VCaP (cell line): ENCODE measurements around the gene DMP1.
"Not testable (repeated sequence)": the region's sequence is repeated elsewhere in the genome, so short reads cannot be mapped to it uniquely, and the experiment has no call there.

Source experiments
- H3K27ac ChIP-seq: fragments of 450-650 bp; 2 replicates; pipeline ENCODE4 v1.5.1; 2017
- TF ChIP-seq, protein P1 (sequence below): fragments of 450-650 bp; conservative IDR thresholded peaks from 2 replicates; pipeline ENCODE4 v1.5.1; 2017; ENCODE audit warnings: mild to moderate bottlenecking, moderate library complexity

Gene DMP1

DNA sequence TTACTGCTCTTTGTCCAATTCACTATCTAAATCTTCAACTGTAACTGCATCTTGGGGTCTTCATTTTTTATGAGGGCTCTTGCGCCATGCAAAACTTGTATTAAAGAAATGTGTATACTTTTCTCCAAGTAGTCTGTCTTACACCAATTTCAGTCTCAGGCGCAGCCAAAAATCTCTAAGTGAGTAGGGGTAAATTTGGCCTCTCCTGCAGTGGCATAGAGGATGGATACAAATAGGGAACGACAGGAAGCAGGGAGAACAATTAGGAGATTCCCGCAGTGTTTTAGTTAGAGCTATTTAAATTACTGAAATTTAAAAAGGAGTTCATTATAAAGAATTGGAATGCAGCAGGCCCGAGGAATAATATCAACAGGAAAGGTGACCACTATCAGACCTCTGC is 30.2 kb downstream of the DMP1 start:
- TF ChIP-seq, protein P1, sequence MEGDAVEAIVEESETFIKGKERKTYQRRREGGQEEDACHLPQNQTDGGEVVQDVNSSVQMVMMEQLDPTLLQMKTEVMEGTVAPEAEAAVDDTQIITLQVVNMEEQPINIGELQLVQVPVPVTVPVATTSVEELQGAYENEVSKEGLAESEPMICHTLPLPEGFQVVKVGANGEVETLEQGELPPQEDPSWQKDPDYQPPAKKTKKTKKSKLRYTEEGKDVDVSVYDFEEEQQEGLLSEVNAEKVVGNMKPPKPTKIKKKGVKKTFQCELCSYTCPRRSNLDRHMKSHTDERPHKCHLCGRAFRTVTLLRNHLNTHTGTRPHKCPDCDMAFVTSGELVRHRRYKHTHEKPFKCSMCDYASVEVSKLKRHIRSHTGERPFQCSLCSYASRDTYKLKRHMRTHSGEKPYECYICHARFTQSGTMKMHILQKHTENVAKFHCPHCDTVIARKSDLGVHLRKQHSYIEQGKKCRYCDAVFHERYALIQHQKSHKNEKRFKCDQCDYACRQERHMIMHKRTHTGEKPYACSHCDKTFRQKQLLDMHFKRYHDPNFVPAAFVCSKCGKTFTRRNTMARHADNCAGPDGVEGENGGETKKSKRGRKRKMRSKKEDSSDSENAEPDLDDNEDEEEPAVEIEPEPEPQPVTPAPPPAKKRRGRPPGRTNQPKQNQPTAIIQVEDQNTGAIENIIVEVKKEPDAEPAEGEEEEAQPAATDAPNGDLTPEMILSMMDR: no peak
- H3K27ac ChIP-seq: no peak overlapping the region

DNA sequence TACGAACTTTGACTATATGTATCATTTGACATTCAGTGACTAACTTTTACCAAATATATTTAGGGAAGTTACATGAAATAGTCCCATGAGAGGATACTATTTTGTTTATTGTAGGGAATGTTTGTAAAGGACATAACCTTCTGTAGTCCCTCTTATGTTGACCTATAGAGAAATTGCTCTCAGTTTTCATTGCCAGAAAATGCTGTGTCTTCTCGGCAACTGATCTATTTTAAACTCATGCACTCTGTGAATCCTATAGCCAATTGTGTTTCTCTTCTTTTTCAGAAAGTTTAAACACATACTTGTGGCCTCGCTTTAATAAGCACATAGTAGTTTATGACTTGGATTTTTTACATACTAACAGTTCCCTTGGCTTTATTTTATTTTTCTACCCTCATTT is 38.2 kb downstream of the DMP1 start:
- H3K27ac ChIP-seq: no peak overlapping the region
- TF ChIP-seq, protein P1: no peak

DNA sequence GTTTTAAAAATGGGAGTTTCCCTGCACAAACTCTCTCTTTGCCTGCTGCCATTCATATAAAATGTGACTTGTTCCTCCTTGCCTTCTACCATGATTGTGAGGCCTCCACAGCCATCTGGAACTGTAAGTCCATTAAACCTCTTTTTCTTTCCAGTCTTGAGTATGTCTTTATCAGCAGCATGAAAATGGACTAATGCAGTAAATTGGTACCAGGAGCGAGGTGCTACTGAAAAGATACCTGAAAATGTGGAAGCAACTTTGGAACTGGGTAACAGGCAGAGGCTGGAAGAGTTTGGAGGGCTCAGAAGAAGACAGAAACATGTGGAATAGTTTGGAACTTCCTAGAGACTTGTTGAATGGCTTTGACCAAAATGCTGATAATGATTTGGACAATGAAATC is 40.9 kb downstream of the DMP1 start:
- H3K27ac ChIP-seq: not testable (repeated sequence)

DNA sequence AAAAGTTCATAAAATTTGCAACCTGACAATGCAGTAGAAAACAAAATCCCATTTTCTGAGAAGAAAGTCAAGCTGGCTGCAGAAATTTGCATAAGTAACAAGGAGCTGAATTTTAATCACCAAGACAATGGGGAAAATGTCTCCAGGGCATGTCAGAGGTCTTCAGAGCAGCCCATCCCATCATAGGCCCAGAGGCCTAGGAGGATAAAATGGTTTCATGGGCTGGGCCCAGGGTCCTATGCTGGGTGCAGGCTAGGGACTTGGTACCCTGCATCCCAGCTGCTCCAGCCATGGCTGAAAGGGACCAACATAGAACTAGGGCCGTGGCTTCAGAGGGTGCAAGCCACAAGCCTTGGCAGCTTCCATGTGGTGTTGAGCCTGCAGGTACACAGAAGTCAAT is 42.0 kb downstream of the DMP1 start:
- not testable (repeated sequence) for H3K27ac ChIP-seq

DNA sequence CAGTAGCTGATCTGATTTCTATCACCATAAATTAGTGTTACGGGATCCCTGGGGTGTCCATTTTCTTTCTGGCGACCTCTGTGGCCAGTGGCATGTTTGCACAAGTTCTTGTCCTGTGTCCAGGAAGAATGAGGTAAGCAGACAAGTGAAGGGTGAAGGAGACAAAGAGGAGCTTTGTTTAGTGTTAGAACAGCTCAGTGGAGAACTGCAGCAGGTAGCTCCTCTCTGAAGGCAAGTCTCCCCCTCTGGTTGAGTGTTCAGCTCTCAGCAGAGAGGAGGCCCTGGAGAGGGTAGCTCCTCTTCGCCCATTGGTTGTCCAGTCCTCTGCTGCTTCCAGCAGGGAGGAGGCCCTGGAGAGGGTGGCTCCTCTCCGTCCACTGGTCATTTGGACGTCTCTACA is 47.2 kb downstream of the DMP1 start:
- TF ChIP-seq, protein P1: no peak
- no peak overlapping the region for H3K27ac ChIP-seq

DNA sequence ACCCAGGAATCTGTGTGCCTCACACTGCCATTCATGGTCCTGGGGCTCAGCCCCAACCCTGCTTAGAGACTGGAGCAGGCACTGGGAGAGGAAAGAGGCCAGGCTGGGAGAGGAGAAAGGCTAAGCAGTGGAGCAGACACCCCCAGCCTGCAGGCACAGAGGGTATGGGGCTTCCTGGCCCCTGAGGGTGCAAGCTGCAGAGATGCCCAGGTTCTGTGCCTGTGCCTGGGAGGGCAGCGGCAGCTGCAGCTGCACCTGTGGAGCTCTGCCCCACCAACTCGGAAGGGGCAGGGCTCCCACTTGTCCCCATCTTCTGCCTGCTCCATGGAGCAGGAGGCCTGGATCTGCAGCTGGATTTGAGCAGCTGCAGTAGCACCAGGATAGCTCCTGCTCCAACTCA is 47.9 kb downstream of the DMP1 start:
- H3K27ac ChIP-seq: no peak overlapping the region
- TF ChIP-seq, protein P1: no peak

DNA sequence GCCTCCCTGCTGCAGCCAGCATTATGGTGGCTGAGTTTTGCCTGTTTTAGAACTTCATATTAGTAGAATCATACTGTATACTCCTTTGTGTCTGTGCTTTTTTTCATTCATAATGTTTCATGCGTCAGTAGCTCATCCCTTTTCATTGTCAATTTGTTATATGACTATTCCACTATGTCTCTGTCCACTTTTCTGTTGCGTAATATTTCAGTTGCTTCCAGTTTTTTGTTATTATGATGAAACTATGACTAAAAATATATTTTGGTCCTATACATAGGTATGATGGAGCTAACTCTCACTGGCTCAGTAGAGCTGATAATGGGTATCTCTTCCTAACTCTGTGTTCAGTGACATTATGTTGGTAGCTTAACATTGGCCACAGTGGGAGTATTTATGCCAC is 48.3 kb downstream of the DMP1 start:
- no peak overlapping the region for H3K27ac ChIP-seq
- TF ChIP-seq, protein P1: no peak

DNA sequence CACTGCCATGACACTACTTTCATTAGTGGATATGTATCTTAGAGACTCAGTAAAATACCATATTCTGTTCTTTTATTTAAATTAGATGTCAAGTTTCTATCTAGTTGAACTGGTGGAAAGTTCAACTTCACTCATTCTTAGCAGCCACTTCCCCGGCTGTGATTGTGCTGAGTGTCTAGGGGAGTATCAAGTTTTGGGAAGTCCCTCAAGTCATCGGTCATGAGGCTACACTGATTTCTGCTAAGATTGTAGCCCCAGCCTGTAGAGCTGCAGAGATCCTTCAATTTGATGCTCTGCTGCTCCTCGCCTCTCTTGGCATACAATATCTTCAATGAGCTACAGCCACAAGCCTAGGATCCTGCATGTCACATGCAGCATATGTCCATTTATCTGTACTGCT is 53.9 kb downstream of the DMP1 start:
- TF ChIP-seq, protein P1: no peak
- no peak overlapping the region for H3K27ac ChIP-seq

DNA sequence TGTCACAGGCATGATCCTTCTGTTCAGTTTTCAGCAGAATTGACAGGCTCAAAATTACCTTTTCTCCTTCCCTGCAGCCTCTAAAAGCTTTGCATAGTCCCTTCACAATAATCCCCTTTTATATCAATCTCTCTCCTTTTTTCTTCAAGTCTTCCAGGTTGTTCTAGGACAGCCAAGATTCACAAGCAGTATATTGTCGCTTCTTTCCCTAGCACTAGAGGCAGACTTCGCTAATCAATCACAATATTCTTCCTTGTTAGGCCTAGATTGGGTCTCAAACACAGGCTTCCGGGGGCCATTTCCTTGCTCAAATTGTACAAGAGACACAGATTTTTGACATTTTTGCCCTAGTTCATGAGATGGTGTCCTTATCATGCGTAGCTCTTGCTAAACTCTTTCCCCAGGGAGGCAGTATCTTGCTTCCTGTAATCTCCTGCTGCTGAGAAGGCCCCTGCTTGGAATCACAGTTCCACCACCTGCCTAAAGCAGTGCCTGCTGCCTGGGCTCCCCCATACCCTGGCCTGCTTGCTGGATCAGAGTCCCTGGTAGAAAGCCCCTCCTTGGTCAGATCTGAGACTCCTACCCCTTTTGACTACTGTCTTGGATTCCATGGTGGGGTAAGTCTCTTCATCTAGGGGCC is 57.3 kb downstream of the DMP1 start:
- no peak overlapping the region for H3K27ac ChIP-seq
- TF ChIP-seq, protein P1: no peak
